ENCODE data around the gene CDK14.

CDK14 gene

DNA sequence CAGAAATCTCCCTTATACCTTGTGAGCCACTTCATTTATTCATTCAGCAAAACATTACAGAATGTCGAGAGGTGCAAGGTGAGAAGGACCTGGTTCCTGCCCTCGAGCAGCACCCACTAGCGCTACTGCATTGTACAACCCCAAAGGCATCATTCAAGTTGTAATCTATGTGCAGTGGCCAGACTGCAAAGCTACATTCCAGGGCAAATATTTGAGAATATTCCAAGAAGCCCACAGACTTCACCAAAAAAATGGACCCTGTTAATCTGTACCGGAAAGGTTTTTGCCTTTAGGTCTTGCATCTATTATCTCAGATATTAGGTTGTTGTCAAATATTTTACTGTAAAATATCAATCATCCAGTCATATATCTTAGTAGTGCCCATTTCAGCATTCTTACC, 372.8 kb downstream of the CDK14 start:
- no peak for DNase-seq

DNA sequence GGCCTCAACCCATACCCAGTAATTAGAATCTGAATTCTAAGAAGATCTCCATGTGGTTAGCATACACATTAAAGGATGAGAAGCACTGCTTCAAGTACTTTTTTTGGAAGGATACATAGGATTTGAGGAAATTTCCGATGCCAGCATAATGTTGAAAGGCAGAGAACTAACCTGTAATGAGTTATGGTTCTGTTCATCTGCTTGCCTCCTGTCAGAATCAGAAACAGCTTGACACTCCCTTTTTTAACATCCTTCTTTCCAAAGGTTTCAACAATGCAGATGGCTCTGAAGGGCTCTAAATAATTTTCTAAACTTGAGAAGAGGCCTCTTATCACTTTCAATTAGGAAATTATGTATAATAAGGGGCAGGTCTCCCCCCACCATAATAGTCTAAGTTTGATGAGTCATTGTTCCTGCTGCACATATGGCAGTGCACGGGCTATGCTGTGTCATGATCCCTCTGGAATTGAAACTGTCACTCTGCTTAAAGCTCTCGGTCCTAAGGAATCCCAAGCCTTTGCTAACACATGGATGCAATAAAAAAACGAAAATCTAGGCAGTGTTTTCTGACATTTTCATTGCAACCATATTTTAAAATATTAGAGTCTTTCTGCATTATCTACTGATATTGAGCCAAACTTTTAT, 376.9 kb downstream of the CDK14 start:
- no peak for DNase-seq

DNA sequence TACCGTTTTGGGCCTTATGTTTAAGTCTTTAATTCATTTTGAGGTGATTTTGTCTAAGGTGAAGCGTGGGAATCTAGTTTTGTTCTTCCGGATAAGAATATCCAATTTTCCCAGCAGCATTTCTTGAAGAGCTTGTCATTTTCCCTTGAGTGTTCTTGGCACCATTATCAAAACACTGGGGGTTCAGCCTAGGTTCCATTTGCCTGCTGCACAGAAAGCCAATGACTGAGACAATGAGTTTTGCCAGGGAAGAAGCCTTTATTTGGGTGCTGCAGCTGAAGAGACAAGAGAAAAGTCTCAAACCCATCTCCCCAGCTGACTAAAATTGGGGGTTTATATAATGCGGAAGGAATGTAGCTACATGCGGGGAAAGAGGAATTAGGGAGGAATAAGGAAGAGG, 380.9 kb downstream of the CDK14 start:
- DNase-seq = no peak

DNA sequence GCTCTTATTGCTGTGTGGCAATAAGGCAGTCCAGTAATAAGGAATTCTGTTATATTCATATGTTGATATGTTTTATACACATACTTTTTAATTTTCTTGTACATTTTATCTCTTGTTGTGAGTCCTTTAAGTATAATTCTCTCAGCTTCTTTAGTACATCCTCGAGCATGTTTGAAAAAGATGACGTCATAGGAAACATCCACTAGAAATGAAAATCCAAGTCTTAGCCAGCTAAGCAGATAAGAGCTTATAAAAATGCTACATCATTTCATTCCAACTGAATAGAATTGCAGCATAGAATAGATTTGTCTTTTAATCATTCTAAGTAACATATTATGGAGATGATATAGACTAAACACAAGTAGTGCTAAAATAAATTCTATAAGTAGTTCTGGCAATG, 384.4 kb downstream of the CDK14 start:
- DNase-seq = no peak

DNA sequence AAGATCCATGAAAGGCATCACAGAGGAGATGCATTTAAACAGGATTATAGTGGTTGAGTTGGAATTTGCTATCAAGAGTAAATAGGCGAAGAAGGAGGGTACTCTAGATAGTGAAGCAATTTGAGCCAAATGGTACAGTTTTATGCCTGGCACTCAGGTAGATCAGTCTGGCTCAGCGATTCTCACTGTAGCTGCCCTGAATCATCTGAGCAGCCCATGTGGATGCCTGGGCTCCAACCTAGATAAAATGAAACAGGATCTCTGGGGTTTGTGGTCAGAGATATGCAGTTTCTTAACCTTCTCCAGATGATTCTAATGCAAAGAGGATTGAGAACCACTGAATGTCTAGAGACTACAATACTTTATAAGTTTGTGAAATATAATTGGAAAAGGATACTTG, 386.1 kb downstream of the CDK14 start:
- DNase-seq = no peak

DNA sequence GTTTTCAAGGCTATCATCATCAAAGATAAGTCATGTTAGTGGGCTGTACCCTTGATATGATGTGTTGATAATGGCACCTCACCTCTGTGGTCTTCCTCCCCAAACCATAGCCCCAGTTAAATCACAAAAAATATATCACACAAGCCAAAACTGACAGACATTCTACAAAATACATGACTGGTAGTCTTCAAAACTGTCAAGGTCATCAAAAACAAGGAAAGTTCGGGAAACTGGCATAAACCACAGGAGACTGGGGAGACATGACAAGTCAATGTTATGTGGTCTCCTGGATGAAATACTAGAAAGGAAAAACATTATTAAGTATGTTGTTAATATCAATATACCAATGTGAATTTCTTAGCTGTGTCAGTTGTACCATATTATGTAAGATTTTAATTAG, 388.6 kb downstream of the CDK14 start:
- no peak for DNase-seq

DNA sequence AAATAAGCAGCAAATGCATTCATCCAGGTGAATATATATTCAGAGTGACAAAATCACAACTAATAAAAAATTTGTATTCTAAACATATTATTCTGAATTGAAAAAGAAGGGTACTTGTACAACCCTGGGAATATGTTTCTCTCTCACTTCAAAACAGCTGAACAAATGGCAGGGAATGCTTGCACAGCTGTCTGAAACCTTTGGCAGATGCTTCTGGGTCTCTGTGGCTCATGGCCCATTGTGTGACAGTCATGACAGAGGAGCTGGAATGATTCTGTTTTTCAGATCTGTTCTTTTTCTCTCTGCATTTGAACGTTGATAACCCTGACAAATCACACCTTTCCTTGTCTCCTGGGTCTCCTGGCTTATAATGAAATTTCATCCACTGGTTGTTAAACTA, 392.4 kb downstream of the CDK14 start:
- no peak for DNase-seq

DNA sequence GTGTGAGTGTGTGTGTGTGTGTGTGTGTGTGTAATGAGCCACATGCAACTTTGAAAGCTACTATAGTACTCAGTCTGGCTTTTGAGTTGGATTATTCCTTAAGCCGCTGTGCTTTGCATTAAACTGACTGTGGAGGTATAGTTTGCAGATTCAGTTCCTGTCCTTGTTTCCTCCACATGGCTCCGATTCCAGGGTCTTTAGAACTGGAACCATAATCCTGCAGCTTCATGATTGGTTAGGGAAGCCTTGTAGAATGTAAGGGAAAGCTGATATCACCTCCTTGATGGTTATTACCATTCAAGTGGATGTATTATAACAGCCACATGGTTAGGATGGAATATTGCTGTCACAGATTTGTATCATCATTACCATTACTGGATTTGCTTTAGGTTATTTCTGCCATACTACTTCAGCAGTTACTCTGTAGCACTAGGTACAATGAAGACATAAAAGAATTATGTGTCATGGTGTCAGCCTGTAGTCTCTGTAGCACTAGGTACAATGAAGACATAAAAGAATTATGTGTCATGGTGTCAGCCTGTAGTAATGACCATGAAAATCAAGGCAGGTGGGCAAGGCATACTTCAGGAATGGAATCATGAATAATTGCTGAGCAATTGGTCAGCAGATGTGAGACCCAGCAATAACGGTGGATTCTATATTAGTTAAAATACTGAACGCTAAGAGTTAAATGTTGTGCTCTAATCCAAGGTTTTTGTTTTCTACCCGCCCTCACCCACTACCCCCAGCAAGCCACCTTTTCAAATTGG, 393.1 kb downstream of the CDK14 start:
- DNase-seq = no peak

DNA sequence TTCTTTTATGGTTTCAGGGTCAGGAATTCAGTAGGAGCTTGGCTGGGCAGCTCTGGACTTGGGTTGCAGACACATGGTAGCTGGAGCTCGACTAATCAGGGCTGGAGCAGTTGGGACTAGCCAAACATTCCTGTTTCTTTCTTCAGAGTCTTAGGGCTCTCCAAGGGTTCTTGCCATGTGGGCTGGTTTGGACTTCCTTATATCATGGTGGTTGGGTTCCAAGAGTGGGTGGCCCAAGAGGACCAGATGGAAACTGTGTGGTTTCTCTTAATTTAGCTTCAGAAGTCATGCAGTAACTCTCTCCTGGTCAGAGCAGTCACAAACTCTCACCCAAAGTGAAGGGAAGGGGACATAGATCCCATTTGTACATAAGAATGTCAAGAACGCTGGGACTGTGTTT, 398.0 kb downstream of the CDK14 start:
- no peak for DNase-seq

DNA sequence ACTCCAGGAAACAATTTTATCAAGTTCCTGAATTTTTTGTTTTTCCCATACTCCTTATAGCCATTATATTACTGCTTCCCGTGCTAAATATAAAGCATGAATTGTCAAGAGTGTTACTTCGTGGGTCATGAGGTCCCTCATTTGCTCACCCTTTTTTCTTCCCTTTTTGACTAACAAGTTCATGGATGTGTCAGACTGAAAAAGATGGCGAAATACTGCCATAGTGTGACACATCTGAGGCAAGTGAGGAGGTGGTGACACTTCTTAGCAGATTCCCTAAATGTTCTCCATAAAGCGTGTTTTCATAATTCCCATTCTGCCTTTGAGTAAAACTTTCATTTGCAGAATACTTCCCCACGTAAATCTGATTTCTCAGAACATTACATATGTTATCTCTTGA, 398.5 kb downstream of the CDK14 start:
- DNase-seq = no peak

DNA sequence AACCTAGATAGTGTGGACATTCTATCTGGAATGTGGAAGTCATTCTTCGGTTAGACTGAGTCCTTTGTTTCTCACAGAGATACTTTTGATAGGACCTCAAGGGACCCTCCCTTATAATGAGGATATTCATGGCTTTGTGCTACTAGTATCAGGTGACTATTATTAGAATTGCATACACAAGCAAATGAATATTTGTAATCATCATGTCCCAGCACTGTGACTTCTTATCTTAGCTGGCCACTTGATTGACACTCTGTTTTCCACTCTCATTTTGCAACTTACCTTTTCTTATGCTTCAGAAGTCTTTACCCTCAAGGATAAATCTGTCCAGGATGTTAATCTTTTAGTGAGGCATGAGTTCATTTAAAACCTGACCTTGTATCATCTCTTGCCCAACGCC, 399.9 kb downstream of the CDK14 start:
- no peak for DNase-seq

DNA sequence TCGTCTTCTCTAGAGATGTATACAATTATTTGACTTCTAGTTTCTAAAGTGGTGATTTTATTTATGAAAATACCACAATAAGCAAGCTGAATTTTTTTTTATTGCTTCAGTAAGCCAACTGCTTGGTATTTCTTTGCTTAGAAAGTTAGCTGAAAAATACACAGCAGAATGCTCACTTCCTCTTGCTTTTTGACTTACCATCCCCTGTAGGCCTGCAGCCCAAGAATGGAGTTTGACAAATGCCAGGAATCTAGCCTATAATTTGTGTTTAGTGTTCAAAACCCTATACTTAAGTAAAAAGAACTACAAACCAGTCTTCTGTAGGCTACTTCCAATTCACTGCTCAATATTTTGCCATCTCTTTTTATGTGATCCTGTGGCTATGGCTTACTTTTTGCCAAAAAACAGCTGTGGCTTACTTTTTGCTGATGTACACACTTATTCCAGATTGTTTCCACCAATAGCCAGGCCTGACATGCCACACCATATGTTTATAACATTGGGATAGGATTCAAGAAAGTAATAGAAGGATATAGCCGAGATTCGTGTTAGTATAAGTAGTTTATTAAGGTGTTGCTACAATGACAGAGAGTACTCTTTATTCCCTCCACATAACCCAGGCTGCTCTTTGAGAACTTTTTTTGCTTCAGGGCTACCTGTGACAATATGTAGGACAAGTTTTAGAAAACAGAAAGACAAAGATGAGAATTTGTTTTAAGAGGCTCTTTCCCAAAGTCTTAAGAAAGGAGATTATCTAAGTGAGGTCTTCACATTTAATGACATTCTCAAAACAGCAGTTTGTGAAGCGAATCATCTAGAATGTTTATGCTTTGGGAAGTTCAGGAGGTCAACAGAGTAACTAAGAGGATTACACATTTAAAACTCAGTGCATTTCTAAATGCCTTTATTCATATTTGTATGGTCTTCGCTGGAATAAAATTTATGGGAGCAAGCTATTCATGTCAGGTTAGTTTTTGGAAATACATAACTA, 404.2 kb downstream of the CDK14 start:
- no peak for DNase-seq

DNA sequence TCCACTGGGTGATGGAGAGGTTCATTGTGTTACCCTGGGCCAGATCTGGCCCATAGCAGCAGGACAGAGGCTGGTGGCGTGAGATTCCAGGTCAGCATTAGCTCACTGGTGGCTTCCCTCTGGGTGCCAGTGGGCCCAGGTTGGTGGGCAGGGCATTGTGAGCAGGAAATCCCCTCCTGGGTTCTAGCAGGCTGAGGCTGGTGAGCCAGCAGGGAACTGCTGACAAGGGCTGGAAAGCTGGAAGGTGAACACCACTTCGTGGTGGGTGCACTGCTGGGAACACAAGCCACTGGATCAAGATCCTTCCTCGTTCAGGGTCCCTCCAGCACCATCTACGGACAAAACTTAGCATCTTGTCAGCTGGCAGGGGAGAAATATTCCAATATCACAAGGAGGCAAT, 408.9 kb downstream of the CDK14 start:
- no peak for DNase-seq

DNA sequence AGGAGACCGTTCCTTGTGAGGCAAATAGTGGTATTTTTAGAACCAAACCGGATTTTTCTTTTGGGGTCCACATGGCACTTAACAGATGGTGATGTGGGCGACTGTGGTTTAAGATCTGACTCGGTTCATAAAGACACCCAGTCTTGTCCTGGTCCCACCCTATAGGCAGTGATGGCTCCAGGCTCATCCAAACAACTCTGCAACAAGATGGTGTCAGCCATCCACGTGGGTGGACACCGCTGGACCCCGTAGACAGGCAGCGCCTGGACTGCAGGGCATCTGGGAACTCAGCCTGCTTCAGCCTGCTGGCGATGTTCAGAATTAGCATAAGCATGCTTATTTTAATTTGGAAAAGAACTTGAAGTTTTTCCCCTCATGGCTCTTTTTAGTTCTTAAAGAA, 409.7 kb downstream of the CDK14 start:
- DNase-seq = no peak

DNA sequence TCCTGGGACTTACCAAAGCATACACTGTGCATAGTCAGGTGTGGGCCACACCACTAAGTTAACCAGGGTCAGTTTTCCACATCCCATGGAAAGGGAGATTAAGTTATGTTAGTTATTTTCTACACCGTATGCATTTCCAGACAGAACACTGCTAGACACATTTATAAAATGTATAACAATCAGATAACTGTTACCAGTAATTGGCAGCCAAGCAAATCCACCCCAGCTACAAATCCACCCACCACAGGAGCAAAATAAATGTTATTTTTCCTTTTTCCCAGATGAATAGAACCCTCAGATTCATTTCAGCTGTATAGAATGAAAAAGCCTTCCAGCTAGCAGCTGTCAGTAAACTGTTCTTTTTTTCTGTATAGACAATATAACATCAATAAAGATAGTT, 411.2 kb downstream of the CDK14 start:
- DNase-seq = no peak

DNA sequence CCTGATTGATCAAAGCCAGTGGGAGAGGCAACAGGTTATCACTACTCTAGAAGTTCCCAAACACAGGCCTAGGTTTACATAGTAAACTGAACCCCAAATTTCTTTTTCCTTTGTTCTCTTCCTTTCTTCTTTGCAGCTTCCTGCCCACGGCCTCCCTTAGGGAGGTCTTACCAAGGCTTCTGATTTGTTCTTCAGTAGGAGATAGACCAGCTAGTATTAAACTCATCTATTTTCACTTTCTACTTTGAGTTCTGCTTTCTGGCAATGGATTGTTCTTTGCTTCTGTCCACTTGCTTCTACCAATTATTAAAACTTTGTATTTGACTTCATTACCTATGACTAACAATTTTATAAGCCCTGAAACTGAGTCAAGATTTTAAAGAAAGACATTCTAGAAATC, 417.0 kb downstream of the CDK14 start:
- no peak for DNase-seq

DNA sequence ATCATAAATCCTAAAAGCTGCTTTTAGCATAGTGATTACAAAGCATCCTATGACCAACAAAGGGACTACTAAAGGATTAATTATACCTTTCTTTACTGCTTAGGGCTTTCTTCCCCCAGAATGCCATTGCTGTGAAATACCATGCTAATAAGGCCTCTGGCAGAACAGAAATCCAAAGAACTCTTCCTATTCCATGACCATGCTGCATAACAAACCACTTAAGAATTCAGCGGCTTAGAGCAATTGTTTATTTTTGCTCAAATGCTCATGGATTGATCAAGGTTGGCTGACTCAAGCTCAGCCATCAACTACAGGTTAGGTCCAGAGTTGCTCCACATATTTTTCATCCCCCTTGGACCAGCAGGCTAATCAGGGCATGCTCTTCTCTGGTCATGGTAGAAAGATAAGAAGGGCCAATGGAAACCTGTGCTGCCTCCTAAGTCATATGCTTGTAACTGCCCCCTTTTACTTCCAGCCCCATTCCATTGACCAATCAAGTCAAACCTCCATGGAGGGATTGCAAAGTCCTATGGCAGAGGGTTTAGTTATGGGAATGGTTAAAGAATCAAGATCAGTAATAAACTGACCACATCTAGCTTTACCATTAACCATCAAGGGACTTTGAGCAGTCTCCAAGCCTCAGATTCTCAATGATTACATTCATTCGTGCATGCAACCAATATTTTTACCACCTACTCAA, 423.7 kb downstream of the CDK14 start:
- no peak for DNase-seq

DNA sequence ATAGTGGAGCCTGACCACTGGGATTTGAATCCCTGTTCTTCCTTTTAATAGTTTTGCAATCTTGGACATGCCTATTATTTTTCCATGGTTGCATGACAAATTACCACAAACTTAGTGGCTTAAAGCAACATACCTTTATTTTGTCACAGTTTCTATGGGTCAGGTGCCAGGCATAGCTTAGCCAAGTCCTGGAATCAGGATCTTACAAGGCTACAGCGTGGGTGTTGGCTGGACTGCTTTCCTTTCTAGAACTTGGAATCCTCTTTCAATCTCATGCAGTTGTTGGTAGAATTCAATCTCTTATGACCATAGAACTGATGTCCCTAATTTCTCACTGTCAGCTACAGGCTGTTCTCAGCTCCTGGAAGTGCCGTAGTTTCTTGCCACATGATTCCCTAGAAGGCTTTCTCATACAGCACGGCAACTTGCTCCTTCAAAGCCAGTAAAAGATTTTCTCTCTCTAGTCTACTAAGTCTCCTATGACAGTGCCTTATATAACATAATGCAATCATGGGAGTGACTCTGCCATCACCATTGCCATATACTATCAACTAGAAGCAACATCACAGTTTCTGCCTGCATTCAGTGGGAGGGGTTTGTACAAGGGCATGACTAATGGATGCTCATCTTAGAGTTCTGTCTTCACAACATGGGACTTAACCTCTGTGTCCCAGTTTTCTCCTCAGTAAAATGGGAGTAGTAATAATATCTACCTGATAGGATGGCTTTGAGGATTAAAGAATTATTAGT, 424.7 kb downstream of the CDK14 start:
- DNase-seq = no peak

DNA sequence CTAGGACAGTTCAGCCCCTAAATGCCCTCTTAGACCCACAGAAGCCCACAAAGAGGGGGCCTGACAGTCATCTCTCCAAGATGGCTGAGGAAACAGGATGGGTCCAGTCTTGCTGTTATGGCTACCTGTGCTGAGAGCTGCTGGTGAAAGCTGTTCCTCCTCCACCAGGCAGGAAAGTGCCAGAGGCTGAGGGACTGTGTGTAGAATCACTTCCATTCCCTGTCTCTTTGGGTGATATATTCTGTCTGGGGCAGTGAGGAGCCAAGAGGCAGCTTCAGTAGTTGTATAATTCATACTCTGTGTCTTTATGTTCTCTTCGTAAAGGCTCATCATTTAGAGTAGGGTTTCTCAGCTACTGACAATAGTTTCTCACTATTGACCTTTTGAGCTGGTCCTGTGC, 425.8 kb downstream of the CDK14 start:
- DNase-seq = no peak

DNA sequence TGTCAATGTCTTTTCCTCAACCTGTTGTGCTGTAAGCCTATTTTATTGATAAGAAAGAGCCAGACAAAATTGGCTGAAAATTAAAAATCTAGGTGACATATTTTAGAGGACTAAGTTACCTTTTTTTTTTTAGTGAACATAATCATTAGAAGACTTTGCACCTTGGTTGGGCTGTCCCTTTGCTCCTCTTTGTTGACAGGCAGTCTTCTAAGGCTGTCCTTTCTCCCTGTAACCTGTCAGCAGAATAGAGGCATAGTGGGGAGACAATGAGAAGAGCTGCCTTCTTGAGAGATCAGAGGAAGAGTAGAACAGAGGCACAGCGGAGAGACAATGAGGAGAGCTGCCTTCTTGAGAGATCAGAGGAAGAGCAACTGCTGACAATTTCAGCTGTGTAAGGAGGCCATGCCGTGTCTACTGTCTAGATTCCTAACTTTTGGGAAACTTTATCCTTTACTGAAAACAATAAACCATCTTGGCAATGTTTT, 429.8 kb downstream of the CDK14 start:
- DNase-seq = no peak

DNA sequence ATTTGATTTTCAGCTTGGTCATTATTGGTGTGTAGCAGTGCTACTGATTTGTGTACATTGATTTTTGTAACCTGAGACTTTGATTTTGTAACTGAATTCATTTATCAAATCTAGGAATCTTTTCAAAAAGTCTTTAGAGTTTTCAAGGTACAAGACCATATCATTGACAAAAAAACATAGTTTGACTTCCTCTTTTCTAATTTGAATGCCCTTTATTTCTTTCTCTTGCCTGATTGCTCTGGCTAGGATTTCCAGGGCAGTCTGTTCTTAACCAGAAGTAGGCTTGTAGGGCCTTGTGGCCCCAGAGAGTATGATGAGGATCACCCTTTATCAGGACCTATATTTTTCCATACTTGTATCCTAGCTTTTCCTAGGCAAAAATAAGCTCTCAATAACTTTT, 433.6 kb downstream of the CDK14 start:
- no peak for DNase-seq
